Activated CD8-positive, alpha-beta T cell treated with anti-CD3 and anti-CD28 coated beads, Interleukin-2, amount 10 ng/mL, durations not matched to agents 7 days and 5 days (primary cell): ENCODE data around the gene VSIR. TPM values are rescaled to one million over a fixed set of nuclear protein-coding genes. Genes with fewer than 3 reads are reported as not detected.

Experiments used
- ATAC-seq: fragments of 150-1000 bp; cut with Tn5 transposase; one replicate; pipeline ENCODE4 v1.10.0; 2021; ENCODE audit warnings: moderate library complexity
- CTCF ChIA-PET: fragments of 350-600 bp; sonication (Branson Sonifier 250); formaldehyde crosslinking; loops from one replicate; lab custom pipeline; 2021; ENCODE audit warnings: antibody characterized with exemption; lab: Charles Lee
- POLR2A ChIA-PET: fragments of 350-600 bp; sonication (Branson Sonifier 250); formaldehyde crosslinking; loops from one replicate; lab custom pipeline; 2021; ENCODE audit warnings: antibody characterized with exemption; lab: Charles Lee
- DNase-seq: peaks from one replicate; pipeline ENCODE4 v3.0.0-alpha.2; 2020
- H3K27ac Mint-ChIP-seq: one replicate; pipeline ENCODE4 v1.8.0; 2021; ENCODE audit warnings: mild to moderate bottlenecking, mixed read lengths
- H3K27me3 Mint-ChIP-seq: one replicate; pipeline ENCODE4 v1.8.0; 2021; ENCODE audit warnings: low read depth, mixed read lengths
- H3K36me3 Mint-ChIP-seq: one replicate; pipeline ENCODE4 v1.8.0; 2021; ENCODE audit warnings: low read depth, mixed read lengths
- H3K4me1 Mint-ChIP-seq: one replicate; pipeline ENCODE4 v1.8.0; 2021; ENCODE audit warnings: low read depth, mixed read lengths
- H3K4me3 Mint-ChIP-seq: one replicate; pipeline ENCODE4 v1.8.0; 2021; ENCODE audit warnings: mild to moderate bottlenecking, mixed read lengths
- H3K9me3 Mint-ChIP-seq: one replicate; pipeline ENCODE4 v1.8.0; 2022; ENCODE audit warnings: mixed read lengths; ENCODE audit not compliant: insufficient read depth
- total RNA-seq, 2 experiments: library from RNA; stranded (reverse); gene quantifications; one replicate each; pipeline ENCODE4 v1.2.3, GENCODE V29; 2021

Gene VSIR
- total RNA-seq, 2 experiments from 2014 or later, result 127 to 133 TPM

- POLR2A ChIA-PET, result interaction anchor here (0.6 kb wide), 1 partner anchor 14 kb away, joined by 3 read pairs; no protein-coding TSS in a partner anchor
- ATAC-seq (peak; percentile 65), DNase-seq (peak; percentile 57)
- Mint-ChIP-seq H3K27ac (peak overlapping the region; percentile 74), H3K4me1 (peaks cover 20% of the 10 kb centered on the region), H3K36me3 (no peaks in the 10 kb centered on the region), H3K27me3 (peaks cover 2% of the 10 kb centered on the region), H3K9me3 (no peaks in the 10 kb centered on the region), H3K4me3 (peak overlapping the region; percentile 48)
- CTCF ChIA-PET, result interaction anchor here (1.4 kb wide), 1 partner anchor 83 kb away, joined by 4 read pairs; no protein-coding TSS in a partner anchor
These were observed 17.6 kb upstream of the VSIR start for GRCh38 chr10:71790749-71791440.

- no peaks in the 10 kb centered on the region for H3K9me3 Mint-ChIP-seq
- no peak overlapping the region for H3K4me3 Mint-ChIP-seq
- POLR2A ChIA-PET, result no interaction called here
- peaks cover 16% of the 10 kb centered on the region for H3K4me1 Mint-ChIP-seq
- H3K36me3 Mint-ChIP-seq, result no peaks in the 10 kb centered on the region
- CTCF ChIA-PET, result no interaction called here
- H3K27ac Mint-ChIP-seq, result peak overlapping the region; percentile 48
- H3K27me3 Mint-ChIP-seq, result peaks cover 2% of the 10 kb centered on the region
- no peak for DNase-seq
- no peak for ATAC-seq
These were observed 16.6 kb upstream of the VSIR start for GRCh38 chr10:71789871-71790270.

GRCh38 chr10:71788954-71789353 is 15.6 kb upstream of the VSIR start:
- H3K36me3 Mint-ChIP-seq, result no peaks in the 10 kb centered on the region
- ChIA-PET POLR2A (interaction anchor here (0.6 kb wide), 1 partner anchor 11 kb away, joined by 3 read pairs; no protein-coding TSS in a partner anchor), CTCF (no interaction called here)
- ATAC-seq (no peak), DNase-seq (no peak)
- no peak overlapping the region for H3K4me3 Mint-ChIP-seq
- H3K27me3 Mint-ChIP-seq, result peaks cover 6% of the 10 kb centered on the region
- no peaks in the 10 kb centered on the region for H3K9me3 Mint-ChIP-seq
- no peak overlapping the region for H3K27ac Mint-ChIP-seq
- peaks cover 16% of the 10 kb centered on the region for H3K4me1 Mint-ChIP-seq

- peaks cover 6% of the 10 kb centered on the region for H3K27me3 Mint-ChIP-seq
- no peak overlapping the region for H3K4me3 Mint-ChIP-seq
- ATAC-seq (no peak), DNase-seq (no peak)
- CTCF ChIA-PET, result interaction anchor here (0.6 kb wide), 1 partner anchor 82 kb away, joined by 3 read pairs; no protein-coding TSS in a partner anchor
- H3K4me1 Mint-ChIP-seq, result peaks cover 33% of the 10 kb centered on the region
- no peaks in the 10 kb centered on the region for H3K9me3 Mint-ChIP-seq
- peaks cover 2% of the 10 kb centered on the region for H3K36me3 Mint-ChIP-seq
- peak overlapping the region; percentile 33 for H3K27ac Mint-ChIP-seq
- POLR2A ChIA-PET, result interaction anchor here (1.1 kb wide), 1 partner anchor 8 kb away, joined by 3 read pairs; no protein-coding TSS in a partner anchor
These were observed 11.5 kb upstream of the VSIR start for GRCh38 chr10:71784679-71785272.

- no peak overlapping the region for H3K4me3 Mint-ChIP-seq
- ATAC-seq (no peak), DNase-seq (no peak)
- H3K9me3 Mint-ChIP-seq, result no peaks in the 10 kb centered on the region
- CTCF ChIA-PET, result interaction anchor here (0.6 kb wide), 1 partner anchor 81 kb away, joined by 3 read pairs; no protein-coding TSS in a partner anchor
- peaks cover 36% of the 10 kb centered on the region for H3K4me1 Mint-ChIP-seq
- POLR2A ChIA-PET, result no interaction called here
- H3K27me3 Mint-ChIP-seq, result peaks cover 4% of the 10 kb centered on the region
- H3K27ac Mint-ChIP-seq, result peak overlapping the region; percentile 33
- peaks cover 4% of the 10 kb centered on the region for H3K36me3 Mint-ChIP-seq
These were observed 10.8 kb upstream of the VSIR start for GRCh38 chr10:71783917-71784678.

GRCh38 chr10:71782917-71783490 is 9.7 kb upstream of the VSIR start:
- H3K4me1 Mint-ChIP-seq, result peaks cover 46% of the 10 kb centered on the region
- H3K27me3 Mint-ChIP-seq, result peaks cover 4% of the 10 kb centered on the region
- H3K27ac Mint-ChIP-seq, result peak overlapping the region; percentile 11
- no peak overlapping the region for H3K4me3 Mint-ChIP-seq
- no peaks in the 10 kb centered on the region for H3K9me3 Mint-ChIP-seq
- POLR2A ChIA-PET, result no interaction called here
- ATAC-seq, result no peak
- H3K36me3 Mint-ChIP-seq, result peaks cover 4% of the 10 kb centered on the region
- DNase-seq, result no peak
- CTCF ChIA-PET, result interaction anchor here (1.1 to 2.2 kb wide), 3 partner anchors 10 to 31 kb away, joined by 3 to 13 read pairs (median 8); partner anchors contain the start of gene VSIR

- CTCF ChIA-PET, result interaction anchor here (1.1 to 2.2 kb wide), 3 partner anchors 9 to 30 kb away, joined by 3 to 13 read pairs (median 8); partner anchors contain the start of gene VSIR
- DNase-seq (no peak), ATAC-seq (no peak)
- H3K9me3 Mint-ChIP-seq, result no peaks in the 10 kb centered on the region
- peak overlapping the region; percentile 11 for H3K27ac Mint-ChIP-seq
- POLR2A ChIA-PET, result interaction anchor here (1.0 kb wide), 1 partner anchor 9 kb away, joined by 5 read pairs; the partner anchor contains the start of gene VSIR
- peaks cover 5% of the 10 kb centered on the region for H3K36me3 Mint-ChIP-seq
- peaks cover 53% of the 10 kb centered on the region for H3K4me1 Mint-ChIP-seq
- no peak overlapping the region for H3K4me3 Mint-ChIP-seq
- peaks cover 4% of the 10 kb centered on the region for H3K27me3 Mint-ChIP-seq
These were observed 9.0 kb upstream of the VSIR start for GRCh38 chr10:71782221-71782916.

- H3K27me3 Mint-ChIP-seq, result peaks cover 4% of the 10 kb centered on the region
- no peak overlapping the region for H3K4me3 Mint-ChIP-seq
- H3K4me1 Mint-ChIP-seq, result peaks cover 69% of the 10 kb centered on the region
- CTCF ChIA-PET, result no interaction called here
- DNase-seq (no peak), ATAC-seq (no peak)
- peak overlapping the region; percentile 62 for H3K27ac Mint-ChIP-seq
- POLR2A ChIA-PET, result no interaction called here
- no peaks in the 10 kb centered on the region for H3K9me3 Mint-ChIP-seq
- peaks cover 7% of the 10 kb centered on the region for H3K36me3 Mint-ChIP-seq
These were observed 7.4 kb upstream of the VSIR start for GRCh38 chr10:71780719-71781118.

- POLR2A ChIA-PET, result no interaction called here
- H3K27ac Mint-ChIP-seq, result peak overlapping the region; percentile 62
- H3K36me3 Mint-ChIP-seq, result peaks cover 7% of the 10 kb centered on the region
These were observed 6.8 kb upstream of the VSIR start for GRCh38 chr10:71780156-71780555.

GRCh38 chr10:71779641-71780040 is 6.3 kb upstream of the VSIR start:
- Mint-ChIP-seq H3K4me1 (peaks cover 80% of the 10 kb centered on the region), H3K27ac (peak overlapping the region; percentile 62), H3K27me3 (peaks cover 2% of the 10 kb centered on the region), H3K36me3 (peaks cover 7% of the 10 kb centered on the region), H3K9me3 (no peaks in the 10 kb centered on the region), H3K4me3 (peak overlapping the region; percentile 35)
- POLR2A ChIA-PET, result no interaction called here
- CTCF ChIA-PET, result interaction anchor here (1.3 to 14.5 kb wide), 3 partner anchors 24 to 52 kb away, joined by 3 to 186 read pairs (median 10); no protein-coding TSS in a partner anchor
- peak; percentile 83 for DNase-seq
- peak; percentile 81 for ATAC-seq

More at GRCh38 chr10:71780156-71780555, 6.8 kb upstream of the VSIR start:
- Mint-ChIP-seq H3K9me3 (no peaks in the 10 kb centered on the region), H3K4me1 (peaks cover 75% of the 10 kb centered on the region), H3K4me3 (no peak overlapping the region), H3K27me3 (peaks cover 4% of the 10 kb centered on the region)
- DNase-seq (no peak), ATAC-seq (no peak)
- CTCF ChIA-PET, result interaction anchor here (2.2 to 14.5 kb wide), 2 partner anchors 31 to 52 kb away, joined by 10 to 186 read pairs; no protein-coding TSS in a partner anchor
